Activated CD4-positive, CD25-positive, alpha-beta regulatory T cell treated with anti-CD3 and anti-CD28 coated beads, Interleukin-2, amount 50 U/mL, for 72 hours (primary cell): ENCODE measurements around the gene KCNJ15.
"Not testable (repeated sequence)": the region's sequence is repeated elsewhere in the genome, so short reads cannot be mapped to it uniquely, and the experiment has no call there.

ENCODE experiments used
- DNase-seq: peaks from one replicate; pipeline ENCODE4 v3.0.0; 2021

KCNJ15 gene

GRCh38 chr21:38256599-38257302 lies at the start of gene KCNJ15:
TSS of gene KCNJ15 (plus strand) at chr21:38256991. CDS start at chr21:38299262, 42,271 bp downstream.
- DNase-seq = no peak

- no peak for DNase-seq
Observed at GRCh38 chr21:38208118-38208517, 48.7 kb upstream of the KCNJ15 start.

GRCh38 chr21:38211321-38211720 lies 45.5 kb upstream of the KCNJ15 start:
- no peak for DNase-seq

DNA sequence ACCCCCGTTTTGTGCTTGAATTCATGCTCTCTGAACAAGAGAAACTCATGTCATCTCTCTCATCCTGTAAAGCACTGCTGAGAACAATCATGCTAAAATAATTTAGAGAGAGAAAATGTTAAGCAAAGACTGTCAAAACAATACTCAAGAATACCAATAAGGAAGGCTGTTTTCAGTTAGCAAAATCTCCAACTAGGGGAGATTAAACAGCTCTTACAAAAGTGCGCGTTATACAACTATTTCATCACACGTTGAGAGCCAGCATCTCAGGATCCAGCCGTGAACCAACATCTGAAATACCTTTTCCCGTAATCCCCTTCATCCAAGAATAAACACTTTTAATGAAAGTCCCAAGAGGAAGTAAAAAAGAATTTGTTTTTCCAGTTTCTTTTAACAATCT lies 44.1 kb upstream of the KCNJ15 start:
- no peak for DNase-seq

- peak; percentile 56 for DNase-seq
Observed at GRCh38 chr21:38219049-38219628, 37.7 kb upstream of the KCNJ15 start.

GRCh38 chr21:38220270-38220737 lies 36.5 kb upstream of the KCNJ15 start:
- DNase-seq = no peak

GRCh38 chr21:38221594-38221993 lies 35.2 kb upstream of the KCNJ15 start:
- no peak for DNase-seq

- no peak for DNase-seq
Observed at GRCh38 chr21:38223893-38224540, 32.8 kb upstream of the KCNJ15 start.

DNA sequence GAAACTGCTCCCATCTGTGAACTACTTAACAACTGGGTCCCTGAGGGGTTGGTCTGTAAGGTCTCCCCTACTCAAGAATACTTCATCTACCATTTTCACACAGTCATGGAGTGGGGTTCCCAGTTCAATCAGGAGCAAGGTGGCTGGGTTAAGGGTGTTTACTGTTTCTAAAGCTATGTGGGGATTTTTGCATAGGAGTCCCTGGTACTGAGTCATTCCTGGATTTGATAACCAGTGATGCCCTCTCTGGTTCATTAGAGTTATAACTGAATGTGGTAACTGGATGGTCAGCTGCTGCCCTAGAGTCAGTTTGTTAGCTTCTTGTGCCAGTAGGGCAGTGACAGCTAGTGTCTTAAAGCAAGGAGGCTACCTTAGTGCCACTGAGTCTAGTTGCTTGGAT lies 29.4 kb upstream of the KCNJ15 start:
- DNase-seq = no peak

GRCh38 chr21:38228115-38228514 lies 28.7 kb upstream of the KCNJ15 start:
- DNase-seq = no peak

DNA sequence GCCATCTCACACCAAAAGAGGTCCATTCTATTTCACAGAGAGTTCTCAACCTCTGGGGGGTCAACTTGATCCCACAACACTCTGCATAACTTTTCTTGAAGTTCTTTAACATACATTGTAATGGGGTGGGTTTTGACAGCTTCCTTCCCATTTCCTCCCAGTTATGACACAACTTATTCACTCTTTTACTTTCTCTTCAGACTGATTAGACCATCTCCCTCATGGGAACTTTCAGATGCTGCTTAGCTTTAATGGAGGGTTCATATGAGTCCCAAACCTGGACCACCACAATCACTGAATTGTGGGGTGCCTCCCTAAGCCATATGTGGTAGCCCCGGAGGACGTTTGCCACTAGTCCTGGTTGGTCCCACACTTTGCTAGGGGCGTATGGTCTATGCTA lies 28.3 kb upstream of the KCNJ15 start:
- DNase-seq = no peak

- DNase-seq = no peak
Observed at GRCh38 chr21:38229260-38229877, 27.4 kb upstream of the KCNJ15 start.

DNA sequence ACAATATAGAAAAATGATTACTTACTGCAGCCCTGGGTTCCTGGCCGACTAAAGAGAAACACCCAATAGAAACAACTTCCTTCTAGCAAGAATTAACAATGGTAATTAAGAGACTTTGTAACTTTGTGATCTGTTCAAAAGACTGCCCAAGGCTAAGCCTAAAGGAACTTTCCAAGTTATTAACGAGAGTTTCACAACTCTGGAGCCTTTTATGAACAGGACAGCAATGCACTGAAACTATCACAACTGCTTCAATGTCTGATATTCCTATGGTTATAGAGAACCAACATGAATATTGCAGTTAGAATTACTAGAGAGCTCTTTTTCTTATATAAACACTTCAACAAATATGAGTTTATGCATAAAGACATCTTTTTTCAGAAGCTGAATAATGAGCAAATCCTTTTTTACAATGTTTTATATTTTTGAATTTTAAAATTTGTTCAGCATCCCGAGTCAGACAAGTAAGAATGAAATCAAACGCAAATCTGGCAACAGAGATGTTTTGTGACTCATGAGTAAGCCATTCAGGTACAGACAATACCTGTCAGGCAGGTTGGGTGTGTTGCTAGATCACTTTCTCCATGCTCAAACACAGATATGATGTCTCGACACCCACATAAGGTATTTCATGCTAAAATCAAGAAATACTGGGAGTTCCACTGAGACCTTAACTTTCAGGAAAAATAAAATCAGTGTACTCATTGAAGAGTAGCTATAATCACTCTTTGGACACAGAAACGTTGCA lies 22.2 kb upstream of the KCNJ15 start:
- DNase-seq = no peak

DNA sequence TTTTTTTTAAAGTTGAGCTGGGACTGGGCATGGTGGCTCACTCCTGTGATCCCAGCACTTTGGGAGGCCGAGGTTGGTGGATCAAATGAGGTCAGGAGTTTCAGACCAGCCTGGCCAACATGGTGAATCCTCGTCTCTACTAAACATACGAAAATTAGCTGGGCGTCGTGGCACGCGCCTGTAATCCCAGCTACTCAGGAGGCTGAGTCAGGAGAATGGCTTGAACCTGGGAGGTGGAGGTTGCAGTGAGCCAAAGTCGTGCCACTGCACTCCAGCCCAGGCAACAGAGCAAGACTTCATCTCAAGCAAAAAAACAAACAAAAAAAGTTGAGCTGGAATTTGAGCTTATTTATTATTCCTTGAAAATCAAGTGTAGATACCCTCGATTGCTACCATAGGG lies 21.5 kb upstream of the KCNJ15 start:
- DNase-seq = not testable (repeated sequence)

GRCh38 chr21:38236232-38236631 lies 20.6 kb upstream of the KCNJ15 start:
- DNase-seq = no peak

- DNase-seq = no peak
Observed at GRCh38 chr21:38239672-38240071, 17.1 kb upstream of the KCNJ15 start.

DNA sequence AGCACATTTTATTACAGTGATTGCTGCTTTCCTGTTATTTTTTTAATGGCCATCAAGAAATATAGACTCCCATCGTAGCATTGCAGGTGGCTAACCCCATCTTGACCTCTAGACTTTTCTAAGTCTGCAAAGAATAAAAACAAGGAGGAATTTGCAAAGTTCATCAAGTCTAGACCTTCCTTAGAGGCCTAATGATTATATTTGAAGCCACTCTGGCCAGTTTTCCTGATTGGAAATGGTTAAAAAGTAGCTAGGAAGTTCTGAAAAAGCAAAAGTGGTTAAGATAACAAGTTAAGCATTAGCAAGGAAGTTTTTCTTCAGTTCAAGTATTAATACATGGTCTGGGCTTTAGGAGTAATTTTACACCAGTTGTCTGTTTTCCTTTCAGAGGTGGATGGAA lies 16.7 kb upstream of the KCNJ15 start:
- no peak for DNase-seq

- DNase-seq = no peak
Observed at GRCh38 chr21:38241029-38241740, 15.6 kb upstream of the KCNJ15 start.

DNA sequence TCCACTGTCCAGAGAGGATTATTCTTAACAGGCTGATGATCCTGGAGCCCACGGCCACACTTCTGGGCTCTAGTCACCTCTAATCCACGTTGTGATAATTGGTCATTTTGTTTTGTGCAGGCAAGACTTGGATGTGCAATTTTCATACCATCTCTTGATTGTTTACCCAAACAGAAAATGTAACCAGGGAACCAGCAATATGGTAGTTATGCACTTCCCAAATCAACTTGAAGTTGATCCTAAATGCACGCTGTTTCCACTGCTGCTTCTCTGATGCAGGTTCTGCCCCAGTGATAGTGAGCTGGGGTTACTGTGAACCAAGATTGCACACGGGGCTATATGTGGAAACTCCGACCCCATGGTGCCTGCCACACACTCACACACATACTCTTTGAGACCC lies 14.7 kb upstream of the KCNJ15 start:
- DNase-seq = no peak

GRCh38 chr21:38243732-38244406 lies 12.9 kb upstream of the KCNJ15 start:
- DNase-seq = no peak

DNA sequence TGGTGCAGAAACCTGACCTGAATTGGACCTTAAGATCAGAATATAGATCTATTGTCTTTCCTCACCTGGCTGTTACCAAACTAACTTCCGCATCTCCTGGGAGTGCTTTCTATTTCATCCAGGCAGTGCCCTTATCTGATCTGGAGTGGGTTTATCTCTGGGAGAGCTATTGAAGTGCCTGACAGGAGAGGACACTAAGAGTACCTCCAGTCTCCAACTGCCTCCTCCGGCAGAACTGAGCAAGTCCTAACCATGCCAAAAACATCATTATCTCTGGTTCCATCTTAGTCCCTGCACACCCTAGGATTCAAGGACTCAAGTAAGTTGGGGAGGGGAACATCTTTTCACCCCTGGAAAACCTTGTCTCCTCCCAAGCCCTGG lies 12.4 kb upstream of the KCNJ15 start:
- DNase-seq = no peak
